Cerebellar nuclear complex (tissue), 1 donor: Measurements from ENCODE around the gene TSKU.

Experiments
- DNase-seq, 2 experiments: peaks; one replicate each; lab custom pipeline; 2025; lab: John Stamatoyannopoulos, UW

The TSKU gene

GRCh38 chr11:76752321-76753143, 30.6 kb upstream of the TSKU start:
- DNase-seq = no peak

- no peak for DNase-seq
Observed at GRCh38 chr11:76753449-76753848, 29.7 kb upstream of the TSKU start.

GRCh38 chr11:76753950-76754349, 29.2 kb upstream of the TSKU start:
- no peak for DNase-seq

GRCh38 chr11:76756341-76756741, 26.8 kb upstream of the TSKU start:
- DNase-seq = no peak

- DNase-seq = no peak
Observed at GRCh38 chr11:76758311-76758710, 24.8 kb upstream of the TSKU start.

- no peak for DNase-seq
Observed at GRCh38 chr11:76759092-76759491, 24.1 kb upstream of the TSKU start.

GRCh38 chr11:76759517-76759916, 23.6 kb upstream of the TSKU start:
- no peak for DNase-seq

GRCh38 chr11:76760236-76760635, 22.9 kb upstream of the TSKU start:
- DNase-seq = no peak

GRCh38 chr11:76761718-76762355, 21.3 kb upstream of the TSKU start:
- no peak for DNase-seq

- DNase-seq = no peak
Observed at GRCh38 chr11:76762356-76762752, 20.8 kb upstream of the TSKU start.

- no peak for DNase-seq
Observed at GRCh38 chr11:76762867-76763572, 20.1 kb upstream of the TSKU start.

- DNase-seq = no peak
Observed at GRCh38 chr11:76763573-76764346, 19.4 kb upstream of the TSKU start.

- DNase-seq = no peak
Observed at GRCh38 chr11:76764941-76765665, 18.1 kb upstream of the TSKU start.

GRCh38 chr11:76765863-76766350, 17.2 kb upstream of the TSKU start:
- DNase-seq = no peak

GRCh38 chr11:76766521-76766920, 16.6 kb upstream of the TSKU start:
- DNase-seq = no peak

GRCh38 chr11:76767659-76768058, 15.5 kb upstream of the TSKU start:
- no peak for DNase-seq

GRCh38 chr11:76768088-76768908, 14.9 kb upstream of the TSKU start:
- no peak for DNase-seq

GRCh38 chr11:76768909-76769560, 14.1 kb upstream of the TSKU start:
- DNase-seq = no peak

- DNase-seq = no peak
Observed at GRCh38 chr11:76769645-76770586, 13.2 kb upstream of the TSKU start.
